ENCODE data around the gene FHOD3. TPM values are rescaled to one million over a fixed set of nuclear protein-coding genes. Genes with fewer than 3 reads are reported as not detected.
"Not testable (repeated sequence)": the region's sequence is repeated elsewhere in the genome, so short reads cannot be mapped to it uniquely, and the experiment has no call there.

FHOD3 gene
- polyA plus RNA-seq, 1 donor from 2014 or later, result not detected

DNA sequence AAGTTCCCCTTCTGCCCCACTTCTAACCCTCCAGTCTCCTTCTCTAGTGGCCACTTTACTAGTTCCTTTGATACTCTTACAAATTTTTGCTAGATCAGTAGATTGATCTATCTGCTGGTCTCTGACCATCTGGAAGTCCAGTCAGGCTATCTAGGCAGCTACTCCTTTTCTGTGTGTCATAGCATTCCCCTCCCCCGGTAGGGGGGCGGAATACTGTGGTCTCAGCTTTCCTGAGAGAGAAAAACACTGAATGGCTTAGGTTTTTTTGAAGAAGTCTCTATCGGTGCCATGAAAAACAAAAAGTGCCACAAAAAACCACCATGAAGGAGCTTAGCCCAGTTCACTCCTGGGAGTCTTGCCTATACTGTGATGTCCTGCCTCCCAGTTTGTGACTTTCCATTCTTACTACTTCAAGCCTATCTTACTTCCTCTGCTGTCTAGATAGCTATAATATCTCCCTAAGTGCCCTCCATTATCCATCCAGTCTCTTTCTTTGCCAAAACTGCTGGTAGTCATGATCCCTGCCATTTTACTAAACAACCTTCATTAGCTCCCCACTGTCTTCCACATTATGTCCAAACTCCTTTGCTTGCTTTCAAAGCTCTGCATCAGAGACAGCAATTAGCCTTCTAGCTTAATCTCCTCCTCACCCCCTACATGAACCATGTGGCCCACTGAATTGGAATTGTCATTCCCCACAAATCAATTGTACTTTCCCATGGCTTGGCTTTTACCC is 501.4 kb downstream of the FHOD3 start:
- H3K27ac Mint-ChIP-seq, result peak overlapping the region in 1 of 3 donors; percentile 37
- no peaks in the 10 kb centered on the region for H3K27me3 Mint-ChIP-seq
- H3K4me1 Mint-ChIP-seq, result no peaks in the 10 kb centered on the region
- no peaks in the 10 kb centered on the region for H3K9me3 Mint-ChIP-seq
- H3K36me3 Mint-ChIP-seq, result peaks cover 23% of the 10 kb centered on the region
- no peak overlapping the region for H3K4me3 Mint-ChIP-seq

GRCh38 chr18:36805105-36805504 is 507.6 kb downstream of the FHOD3 start:
- H3K4me3 Mint-ChIP-seq, result no peak overlapping the region
- peaks cover 3 to 4% (median 3%) of the 10 kb centered on the region in 3 donors for H3K4me1 Mint-ChIP-seq
- H3K9me3 Mint-ChIP-seq, result no peaks in the 10 kb centered on the region
- H3K27ac Mint-ChIP-seq, result no peak overlapping the region
- H3K36me3 Mint-ChIP-seq, result peaks cover 16% of the 10 kb centered on the region
- H3K27me3 Mint-ChIP-seq, result no peaks in the 10 kb centered on the region

DNA sequence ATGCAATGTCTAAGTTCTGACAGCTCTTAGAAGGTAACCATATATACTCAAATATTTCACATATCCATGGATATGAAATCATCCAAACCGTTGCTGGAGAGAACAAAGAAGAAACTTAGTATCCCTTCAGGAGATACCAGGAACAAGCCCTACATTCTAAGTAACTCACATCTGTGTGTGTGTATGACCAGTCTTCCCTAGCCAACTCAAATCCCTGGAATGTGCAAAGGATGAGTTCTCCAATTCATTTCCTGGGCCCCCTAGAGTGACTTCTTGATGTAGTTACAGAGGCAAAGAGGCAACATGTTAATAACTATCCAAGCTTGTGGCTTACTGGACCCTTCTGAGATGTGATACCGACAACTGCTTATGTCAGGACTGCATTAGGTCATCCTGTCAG is 511.2 kb downstream of the FHOD3 start:
- H3K27me3 Mint-ChIP-seq, result no peaks in the 10 kb centered on the region
- peaks cover 3 to 4% (median 3%) of the 10 kb centered on the region in 3 donors for H3K4me1 Mint-ChIP-seq
- no peaks in the 10 kb centered on the region for H3K9me3 Mint-ChIP-seq
- H3K4me3 Mint-ChIP-seq, result no peak overlapping the region
- H3K27ac Mint-ChIP-seq, result no peak overlapping the region
- H3K36me3 Mint-ChIP-seq, result peaks cover 10% of the 10 kb centered on the region

- Mint-ChIP-seq H3K9me3 (no peaks in the 10 kb centered on the region), H3K27me3 (no peaks in the 10 kb centered on the region), H3K4me1 (peaks cover 3 to 4% (median 3%) of the 10 kb centered on the region in 3 donors), H3K36me3 (peaks cover 7% of the 10 kb centered on the region), H3K4me3 (no peak overlapping the region), H3K27ac (peak overlapping the region in 1 of 3 donors; percentile 40)
These were observed 512.3 kb downstream of the FHOD3 start for GRCh38 chr18:36809590-36810381.

DNA sequence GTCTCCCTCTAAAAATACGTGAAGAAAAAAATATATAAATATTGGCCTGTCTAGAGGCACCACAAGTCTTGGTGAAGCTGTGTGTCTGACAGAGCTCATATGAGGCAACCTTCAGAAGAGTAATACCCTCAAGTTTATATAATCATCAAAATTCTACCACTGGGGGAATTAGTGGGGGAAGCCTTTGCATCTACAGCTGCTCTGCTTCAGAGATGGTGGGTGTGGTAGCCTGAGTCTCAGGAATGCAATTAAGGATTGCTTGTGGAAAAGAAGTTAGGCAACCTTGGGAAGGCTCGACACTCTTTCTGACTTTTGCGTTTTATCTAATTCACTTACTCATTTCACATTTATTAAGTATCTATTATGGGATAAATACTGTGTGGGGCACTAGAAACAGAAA is 513.9 kb downstream of the FHOD3 start:
- Mint-ChIP-seq H3K27ac (no peak overlapping the region), H3K9me3 (no peaks in the 10 kb centered on the region)

DNA sequence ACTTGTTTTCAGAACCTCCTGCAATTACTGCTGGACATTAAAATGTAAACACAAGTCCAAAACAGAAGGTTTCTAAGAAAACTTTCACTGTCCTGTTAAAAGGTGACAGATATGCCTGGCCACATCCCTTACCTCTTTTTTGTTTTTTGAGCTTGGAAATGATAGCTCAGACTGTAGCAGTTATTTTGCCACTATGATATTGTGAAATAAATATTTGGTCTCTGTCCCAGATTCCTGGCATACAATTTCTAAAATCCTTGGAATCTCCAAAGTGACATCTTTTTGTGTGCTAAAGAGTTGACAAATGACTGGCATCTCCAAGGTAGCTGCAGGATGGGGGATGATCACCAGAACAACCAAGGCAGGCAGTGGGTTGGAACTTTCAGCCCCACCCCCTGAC is 514.4 kb downstream of the FHOD3 start:
- no peaks in the 10 kb centered on the region for H3K27me3 Mint-ChIP-seq
- H3K9me3 Mint-ChIP-seq, result no peaks in the 10 kb centered on the region
- H3K27ac Mint-ChIP-seq, result no peak overlapping the region
- peaks cover 3 to 4% (median 3%) of the 10 kb centered on the region in 3 donors for H3K4me1 Mint-ChIP-seq
- peaks cover 3% of the 10 kb centered on the region for H3K36me3 Mint-ChIP-seq
- no peak overlapping the region for H3K4me3 Mint-ChIP-seq

More for the DNA sequence above, 513.9 kb downstream of the FHOD3 start:
- Mint-ChIP-seq H3K27me3 (no peaks in the 10 kb centered on the region), H3K4me3 (no peak overlapping the region), H3K36me3 (peaks cover 3% of the 10 kb centered on the region), H3K4me1 (peaks cover 3 to 4% (median 3%) of the 10 kb centered on the region in 3 donors)

GRCh38 chr18:36812678-36813077 is 515.2 kb downstream of the FHOD3 start:
- Mint-ChIP-seq H3K27ac (peak overlapping the region in 1 of 3 donors; percentile 57), H3K27me3 (no peaks in the 10 kb centered on the region), H3K36me3 (peaks cover 2% of the 10 kb centered on the region), H3K4me1 (peaks cover 3 to 4% (median 3%) of the 10 kb centered on the region in 3 donors), H3K4me3 (no peak overlapping the region), H3K9me3 (no peaks in the 10 kb centered on the region)

- Mint-ChIP-seq H3K4me1 (peaks cover 3 to 4% (median 3%) of the 10 kb centered on the region in 3 donors), H3K27me3 (no peaks in the 10 kb centered on the region), H3K36me3 (peaks cover 2% of the 10 kb centered on the region), H3K9me3 (no peaks in the 10 kb centered on the region), H3K27ac (peak overlapping the region in 1 of 3 donors; percentile 57), H3K4me3 (no peak overlapping the region)
These were observed 515.7 kb downstream of the FHOD3 start for GRCh38 chr18:36813101-36813775.

DNA sequence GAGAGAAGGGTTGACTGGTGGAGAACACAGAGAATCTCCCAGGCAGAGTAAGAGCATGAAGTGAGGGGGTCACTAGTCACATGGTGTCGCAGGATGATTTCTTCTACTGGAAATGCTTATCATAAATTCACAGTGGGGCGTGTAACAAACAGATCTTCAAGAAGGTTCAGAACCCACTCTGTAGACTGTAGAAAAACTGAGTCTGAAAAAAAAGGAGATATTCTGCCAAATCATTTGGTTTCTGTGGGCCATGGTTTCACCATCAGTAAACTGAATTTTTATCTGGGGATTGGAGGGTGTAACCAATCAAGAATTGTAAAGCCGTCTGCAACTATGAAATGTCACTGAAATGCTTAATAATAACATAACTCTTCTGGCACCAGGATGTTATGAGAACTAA is 516.3 kb downstream of the FHOD3 start:
- Mint-ChIP-seq H3K27ac (no peak overlapping the region), H3K27me3 (no peaks in the 10 kb centered on the region), H3K4me1 (peaks cover 3 to 4% (median 3%) of the 10 kb centered on the region in 3 donors), H3K9me3 (no peaks in the 10 kb centered on the region), H3K4me3 (no peak overlapping the region), H3K36me3 (peaks cover 2% of the 10 kb centered on the region)

DNA sequence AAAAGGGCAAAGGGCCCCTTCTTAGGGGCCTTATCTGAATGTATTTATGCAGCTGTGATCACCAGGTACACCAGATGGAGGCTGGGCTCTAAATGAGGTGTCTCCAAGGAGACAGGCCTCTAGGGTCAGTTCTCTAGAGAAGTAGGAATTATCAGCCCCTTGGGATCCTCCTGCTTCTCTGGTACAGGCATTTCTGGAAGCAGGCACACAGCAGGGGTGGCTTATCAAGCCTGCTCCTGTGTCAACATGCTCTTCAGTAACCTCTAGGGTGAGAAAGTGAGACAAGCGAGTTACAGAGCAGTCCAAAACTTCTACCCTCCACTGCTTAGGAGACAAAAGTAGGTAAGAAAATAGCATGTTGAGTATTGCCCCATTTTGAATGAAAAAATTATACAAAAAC is 517.5 kb downstream of the FHOD3 start:
- peaks cover 3% of the 10 kb centered on the region for H3K36me3 Mint-ChIP-seq
- no peak overlapping the region for H3K27ac Mint-ChIP-seq
- H3K4me3 Mint-ChIP-seq, result no peak overlapping the region
- no peaks in the 10 kb centered on the region for H3K9me3 Mint-ChIP-seq
- no peaks in the 10 kb centered on the region for H3K27me3 Mint-ChIP-seq
- no peaks in the 10 kb centered on the region for H3K4me1 Mint-ChIP-seq

DNA sequence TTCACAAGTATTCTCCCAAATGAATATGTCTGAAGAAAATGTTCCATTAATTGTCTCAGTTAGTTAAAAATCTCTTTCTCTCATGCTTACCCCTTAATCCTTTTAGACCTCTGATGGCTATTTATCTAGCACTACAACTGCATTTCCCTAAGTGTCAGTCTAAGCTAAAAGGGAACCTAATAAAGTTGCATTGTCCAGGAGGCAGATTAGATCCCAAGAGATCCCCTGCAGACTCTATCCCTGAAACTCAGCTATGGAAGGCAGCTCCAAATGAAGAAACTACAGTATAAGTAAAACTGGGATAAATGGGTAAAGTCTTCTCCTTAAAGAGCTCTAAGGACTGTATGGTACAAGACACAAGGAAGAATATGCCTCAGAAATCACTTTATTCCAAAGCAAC is 518.6 kb downstream of the FHOD3 start:
- not testable (repeated sequence) for H3K27ac Mint-ChIP-seq, H3K9me3 Mint-ChIP-seq

DNA sequence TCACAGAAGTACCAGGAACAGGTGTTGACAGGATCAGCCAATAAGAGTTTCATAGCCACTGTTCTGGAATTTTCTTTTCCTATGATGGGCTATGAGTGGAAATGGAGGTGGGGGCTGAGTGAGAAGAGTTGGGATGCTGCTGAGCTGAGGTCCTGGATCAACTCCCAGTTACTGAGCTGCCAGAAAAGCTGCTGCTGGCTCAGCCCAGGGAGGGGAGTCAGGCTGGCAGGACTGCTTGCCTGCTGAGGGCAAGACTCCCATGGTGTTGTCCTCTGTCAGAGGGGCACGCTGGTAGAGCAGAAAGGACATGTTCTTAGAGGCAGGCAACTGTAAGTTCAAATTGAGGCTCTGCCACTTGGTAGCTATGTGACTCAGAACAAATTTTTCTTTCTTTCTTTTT is 519.5 kb downstream of the FHOD3 start:
- no peaks in the 10 kb centered on the region for H3K9me3 Mint-ChIP-seq
- H3K27me3 Mint-ChIP-seq, result no peaks in the 10 kb centered on the region
- H3K4me3 Mint-ChIP-seq, result no peak overlapping the region
- no peak overlapping the region for H3K27ac Mint-ChIP-seq
- no peaks in the 10 kb centered on the region for H3K4me1 Mint-ChIP-seq
- H3K36me3 Mint-ChIP-seq, result peaks cover 4% of the 10 kb centered on the region

More for the DNA sequence above, 518.6 kb downstream of the FHOD3 start:
- not testable (repeated sequence) for H3K4me3 Mint-ChIP-seq, H3K36me3 Mint-ChIP-seq, H3K4me1 Mint-ChIP-seq, H3K27me3 Mint-ChIP-seq

DNA sequence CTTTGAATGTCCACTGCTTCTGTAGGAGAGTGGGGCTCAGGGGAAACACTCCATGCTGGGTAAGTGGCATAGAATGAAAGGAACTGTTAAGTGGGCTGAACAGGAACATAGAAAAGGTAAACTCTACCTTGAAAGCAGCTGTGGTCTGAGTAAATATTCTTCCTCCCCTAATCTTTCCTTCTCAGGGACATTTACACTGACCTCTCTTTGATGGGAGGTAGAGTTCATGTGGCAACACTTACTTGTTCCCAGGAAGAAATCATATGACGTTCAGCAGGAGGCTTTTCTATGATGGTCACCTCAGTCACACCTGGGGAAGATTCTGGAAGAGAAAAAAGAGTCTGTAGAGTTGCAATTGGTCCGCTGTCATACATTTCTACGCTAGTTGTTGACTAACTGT is 521.1 kb downstream of the FHOD3 start:
- Mint-ChIP-seq H3K27ac (no peak overlapping the region), H3K4me3 (no peak overlapping the region), H3K4me1 (no peaks in the 10 kb centered on the region), H3K9me3 (no peaks in the 10 kb centered on the region), H3K27me3 (no peaks in the 10 kb centered on the region), H3K36me3 (peaks cover 4% of the 10 kb centered on the region)

DNA sequence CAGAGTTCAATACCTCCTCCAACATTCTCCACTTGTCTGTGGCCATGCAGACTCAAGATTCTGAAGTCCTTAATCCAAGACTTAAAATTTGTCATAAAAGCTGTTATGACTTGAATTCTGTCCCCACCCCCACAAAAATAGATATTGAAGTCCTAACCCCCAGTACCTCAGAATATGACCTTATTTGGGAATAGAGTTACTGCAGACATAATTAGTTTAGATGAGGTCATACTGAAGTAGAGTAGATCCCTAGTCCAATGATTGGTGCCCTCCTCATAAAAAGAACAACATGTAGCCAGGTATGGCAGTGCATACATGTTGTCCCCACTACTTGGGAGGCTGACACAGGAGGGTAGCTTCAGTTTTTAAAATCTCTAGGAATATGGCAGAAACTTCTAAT is 522.1 kb downstream of the FHOD3 start:
- Mint-ChIP-seq H3K4me3 (no peak overlapping the region), H3K4me1 (no peaks in the 10 kb centered on the region), H3K27ac (no peak overlapping the region), H3K9me3 (no peaks in the 10 kb centered on the region), H3K36me3 (peaks cover 4% of the 10 kb centered on the region), H3K27me3 (no peaks in the 10 kb centered on the region)

- no peaks in the 10 kb centered on the region for H3K4me1 Mint-ChIP-seq
- H3K27ac Mint-ChIP-seq, result no peak overlapping the region
- H3K4me3 Mint-ChIP-seq, result no peak overlapping the region
- no peaks in the 10 kb centered on the region for H3K27me3 Mint-ChIP-seq
- peaks cover 4% of the 10 kb centered on the region for H3K36me3 Mint-ChIP-seq
- no peaks in the 10 kb centered on the region for H3K9me3 Mint-ChIP-seq
These were observed 524.2 kb downstream of the FHOD3 start for GRCh38 chr18:36821681-36822080.
